Adipocyte (in vitro differentiated cells): Measurements from ENCODE around the gene HOXB8.

Experiments used
- DNase-seq: peaks from one replicate; pipeline ENCODE4 v3.0.0-alpha.2; 2015; ENCODE audit warnings: low read depth
- H3K27me3 ChIP-seq: replicated peaks from 2 replicates; pipeline ENCODE4 v1.7.0; 2013; ENCODE audit warnings: mild to moderate bottlenecking, low read length, moderate library complexity; ENCODE audit not compliant: control insufficient read depth, insufficient read depth
- H3K36me3 ChIP-seq: 2 replicates; pipeline ENCODE4 v1.7.0; 2013; ENCODE audit warnings: low read length, mild to moderate bottlenecking, moderate library complexity; ENCODE audit not compliant: control insufficient read depth, insufficient read depth, severe bottlenecking
- H3K4me1 ChIP-seq: 2 replicates; pipeline ENCODE4 v1.7.0; 2013; ENCODE audit warnings: mild to moderate bottlenecking, low read length, moderate library complexity; ENCODE audit not compliant: control insufficient read depth, insufficient read depth
- H3K4me3 ChIP-seq: 2 replicates; pipeline ENCODE4 v1.7.0; 2013; ENCODE audit warnings: mild to moderate bottlenecking, low read length, moderate library complexity
- H3K9ac ChIP-seq: 2 replicates; pipeline ENCODE4 v1.7.0; 2013; ENCODE audit warnings: mild to moderate bottlenecking, low read length, moderate library complexity
- H3K9me3 ChIP-seq: 2 replicates; pipeline ENCODE4 v1.7.0; 2013; ENCODE audit warnings: mild to moderate bottlenecking, low read length, moderate library complexity; ENCODE audit not compliant: control insufficient read depth

Gene HOXB8

DNA sequence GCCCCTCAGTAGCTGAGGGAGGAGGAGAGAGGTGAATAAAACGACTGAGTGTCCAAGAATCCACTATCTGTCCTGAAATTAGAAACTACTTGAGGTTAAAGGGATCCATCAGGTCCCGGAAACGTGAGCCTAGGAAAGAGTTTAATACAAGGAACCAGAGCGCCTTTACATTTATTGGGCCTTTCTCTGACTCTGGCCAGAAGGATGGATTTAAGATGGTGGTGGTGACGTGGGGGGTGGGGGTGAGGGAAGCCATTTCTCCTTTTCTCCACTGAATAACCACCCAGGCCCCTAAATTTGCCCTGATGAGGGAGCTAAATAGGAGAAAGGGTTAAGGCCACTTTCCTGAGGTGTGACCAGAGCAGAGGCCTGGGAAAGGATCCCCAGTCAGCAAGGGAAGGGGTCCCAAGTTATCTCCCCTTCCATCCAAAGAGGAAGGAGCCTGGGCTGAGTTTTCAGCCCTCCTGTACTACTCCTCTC, 12.1 kb upstream of the HOXB8 start:
- no peaks in the 10 kb centered on the region for H3K9me3 ChIP-seq
- H3K9ac ChIP-seq = no peak overlapping the region
- no peak for DNase-seq
- H3K27me3 ChIP-seq = peaks cover 83% of the 10 kb centered on the region
- H3K4me1 ChIP-seq = no peaks in the 10 kb centered on the region
- H3K36me3 ChIP-seq = no peaks in the 10 kb centered on the region
- H3K4me3 ChIP-seq = no peak overlapping the region

DNA sequence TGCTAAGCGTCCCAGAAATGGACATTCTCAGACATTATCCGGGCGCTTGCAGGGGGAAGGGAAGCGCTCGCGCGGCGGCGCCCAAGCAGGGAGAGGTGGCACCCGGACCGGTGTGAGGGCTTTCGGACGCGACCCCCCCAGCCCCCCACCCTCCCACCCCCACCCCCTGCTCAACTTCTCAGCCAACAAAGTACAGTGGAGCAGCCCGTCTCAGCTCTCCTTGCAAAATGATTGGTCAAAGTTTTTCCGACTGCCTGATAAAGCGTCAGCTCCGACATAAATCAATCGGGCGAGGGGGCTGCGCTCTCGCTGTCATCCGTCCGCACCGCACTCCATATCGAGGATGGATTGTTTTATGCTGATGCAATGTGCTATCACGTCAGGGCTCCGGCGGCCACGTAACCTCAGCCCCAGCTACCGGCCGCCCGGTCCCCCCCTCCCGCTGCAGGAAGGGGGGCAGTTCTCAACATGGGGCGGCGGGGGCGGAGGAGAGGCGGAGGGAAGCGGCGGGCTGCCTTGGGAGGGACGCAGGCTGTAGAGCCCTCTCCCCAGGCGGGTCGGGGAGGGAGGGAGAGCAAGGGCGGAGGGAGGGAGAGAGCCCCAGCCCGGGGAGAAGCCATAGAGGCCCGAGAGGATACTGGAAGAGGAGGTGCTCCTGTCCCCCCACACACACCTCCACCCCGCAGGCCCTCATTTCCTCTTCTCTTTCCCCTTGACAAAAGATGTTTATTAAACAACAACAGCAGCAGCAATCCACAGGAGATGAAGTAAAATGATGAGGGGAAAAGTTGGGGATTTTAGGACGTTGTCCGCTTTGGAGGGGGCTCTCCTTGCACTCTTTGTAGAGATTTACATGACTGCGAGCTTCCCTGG, 11.4 kb upstream of the HOXB8 start, which contains the start of gene HOXB9:
TSS of gene HOXB9 (minus strand) at position 114 of the 873 bp plus-strand sequence. CDS start at position 25, 89 bp downstream.
- Histone ChIP-seq H3K4me1 (no peaks in the 10 kb centered on the region), H3K4me3 (peak within 1 kb of the TSS; percentile 78), H3K9ac (peak within 1 kb of the TSS; percentile 66), H3K36me3 (no peaks in the 10 kb centered on the region), H3K9me3 (no peaks in the 10 kb centered on the region), H3K27me3 (peaks cover 83% of the 10 kb centered on the region)
- DNase-seq = no peak

DNA sequence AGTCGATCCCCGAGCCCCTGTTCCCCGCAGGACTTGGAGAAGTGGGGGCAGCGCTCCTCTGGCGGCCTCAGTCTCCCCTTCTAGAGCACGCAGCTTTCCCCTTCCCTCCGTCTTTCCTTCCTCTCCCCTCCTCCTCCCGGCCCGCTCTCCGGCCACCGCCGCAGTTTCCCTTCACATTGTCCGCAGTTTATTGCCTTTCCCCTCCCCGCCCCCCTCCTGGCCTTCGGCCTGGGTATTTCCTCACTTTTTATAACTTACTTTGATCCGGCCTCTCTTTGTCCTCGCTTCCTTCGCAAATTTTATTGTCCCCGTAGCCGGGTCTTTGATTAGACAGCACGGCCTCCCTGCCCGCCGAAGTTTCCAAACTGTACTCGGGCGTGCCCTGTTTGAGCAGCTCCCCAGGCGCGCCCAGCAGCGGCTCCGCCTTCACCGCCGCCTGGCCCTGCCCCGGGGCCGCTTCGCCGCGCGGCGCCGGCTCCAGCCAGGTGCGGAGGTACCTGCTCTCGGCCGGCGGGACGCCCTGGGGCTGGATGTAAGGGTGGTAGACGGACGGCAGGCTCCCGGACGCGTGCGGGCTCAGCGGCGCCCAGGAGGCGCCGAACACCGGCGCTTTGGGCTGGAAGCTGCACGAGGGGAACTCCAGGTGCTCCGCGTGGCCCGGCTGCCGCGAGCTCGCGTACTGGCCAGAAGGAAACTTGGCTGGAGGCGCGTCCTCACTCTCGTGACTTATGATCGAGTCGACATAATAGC, 10.6 kb upstream of the HOXB8 start:
- no peaks in the 10 kb centered on the region for H3K4me1 ChIP-seq
- no peaks in the 10 kb centered on the region for H3K36me3 ChIP-seq
- H3K27me3 ChIP-seq = peaks cover 83% of the 10 kb centered on the region
- H3K4me3 ChIP-seq = peak overlapping the region; percentile 78
- peak overlapping the region; percentile 66 for H3K9ac ChIP-seq
- no peaks in the 10 kb centered on the region for H3K9me3 ChIP-seq
- DNase-seq = peak; percentile 30

DNA sequence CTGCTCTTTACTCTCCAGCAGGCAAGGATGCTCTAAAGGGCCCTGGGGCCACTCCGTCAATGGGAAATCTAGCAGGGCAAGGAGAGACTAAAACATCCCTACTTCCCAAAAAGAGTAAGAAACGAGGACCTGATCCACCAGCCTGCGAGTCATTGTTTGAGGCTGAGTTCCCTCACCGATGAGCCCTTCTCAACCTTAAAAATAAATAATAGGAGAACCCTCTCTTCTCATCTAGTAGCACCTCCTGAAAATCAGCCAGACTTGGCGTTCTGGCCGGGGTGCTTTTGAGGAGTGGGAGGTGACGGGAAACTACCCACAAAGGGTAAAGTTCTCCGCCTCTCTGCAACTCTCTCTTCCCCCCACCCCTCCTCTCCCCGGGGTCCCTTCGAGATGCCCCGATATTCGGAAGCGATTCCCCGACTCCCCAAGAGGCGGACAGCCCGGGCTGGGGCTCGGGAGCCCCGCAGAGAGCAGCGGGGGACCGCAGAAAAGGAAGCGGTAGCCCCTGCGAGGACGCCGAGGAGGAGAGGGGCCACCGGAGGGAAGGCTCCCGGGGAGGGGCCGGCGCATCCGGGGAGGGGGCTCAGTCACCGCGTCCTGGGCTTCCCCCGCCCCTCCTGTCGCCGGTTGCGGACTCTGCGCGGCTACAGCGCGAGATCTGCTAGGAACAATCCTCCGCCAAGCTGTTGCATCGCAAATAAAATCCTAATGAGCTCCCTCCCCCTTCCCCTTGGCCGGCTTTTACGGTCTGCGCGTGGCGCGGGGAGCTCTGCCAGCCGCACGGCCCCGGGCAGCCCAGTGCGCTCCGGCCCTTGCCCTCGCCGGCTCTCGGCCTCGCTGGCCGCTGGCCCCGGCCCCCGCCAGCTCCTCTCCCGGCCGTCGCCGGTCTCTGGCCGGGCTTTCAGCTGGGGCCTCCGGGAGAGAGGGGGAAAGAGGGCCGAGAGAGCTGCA, 9.7 kb upstream of the HOXB8 start:
- Histone ChIP-seq H3K4me1 (no peaks in the 10 kb centered on the region), H3K27me3 (peaks cover 83% of the 10 kb centered on the region), H3K4me3 (peak overlapping the region; percentile 78), H3K9ac (peak overlapping the region; percentile 66), H3K9me3 (no peaks in the 10 kb centered on the region), H3K36me3 (no peaks in the 10 kb centered on the region)
- DNase-seq = peak; percentile 33

DNA sequence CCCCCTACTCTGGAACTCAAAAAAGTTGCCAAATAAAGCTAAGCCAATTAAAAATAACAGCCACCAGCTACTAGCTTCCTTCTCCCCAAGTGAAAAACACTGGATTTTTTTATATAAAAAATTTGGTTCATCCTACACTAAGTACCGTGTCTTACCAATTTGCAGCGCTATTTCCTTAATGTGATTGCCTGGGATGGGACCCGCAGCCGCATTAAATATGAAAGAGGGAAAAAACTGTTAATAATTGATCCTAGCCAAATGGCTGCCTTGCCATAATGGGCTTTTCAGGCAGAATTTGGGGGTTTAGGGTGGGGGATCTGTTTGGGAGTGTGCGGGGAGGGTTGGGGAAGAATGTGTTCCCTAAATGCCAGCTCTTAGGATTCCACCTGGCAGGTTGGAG, 9.0 kb upstream of the HOXB8 start:
- DNase-seq = no peak
- Histone ChIP-seq H3K4me1 (no peaks in the 10 kb centered on the region), H3K4me3 (no peak overlapping the region)

DNA sequence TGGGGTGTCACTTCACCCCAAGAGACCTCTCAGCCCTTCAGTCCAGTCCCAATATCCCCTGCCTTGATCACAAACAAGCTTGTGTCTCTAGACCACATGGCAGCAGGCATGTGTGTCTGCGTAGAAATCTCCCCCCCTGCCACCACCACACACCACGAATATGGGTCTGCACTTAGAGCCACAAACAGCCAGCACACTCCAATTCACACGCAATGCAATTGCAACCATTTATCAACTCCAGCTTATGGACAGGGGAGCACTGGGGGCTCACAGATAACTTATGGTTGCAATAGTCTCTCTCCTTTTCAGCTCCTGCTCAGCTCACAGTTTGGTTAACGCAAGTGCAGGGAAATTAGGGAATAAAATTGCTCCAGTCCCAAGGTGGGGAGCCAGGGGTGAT, 8.5 kb upstream of the HOXB8 start:
- peaks cover 76% of the 10 kb centered on the region for H3K27me3 ChIP-seq
- DNase-seq = no peak
- H3K9me3 ChIP-seq = no peaks in the 10 kb centered on the region
- H3K4me3 ChIP-seq = no peak overlapping the region
- H3K4me1 ChIP-seq = peaks cover 2% of the 10 kb centered on the region
- no peaks in the 10 kb centered on the region for H3K36me3 ChIP-seq
- H3K9ac ChIP-seq = no peak overlapping the region

More for the DNA sequence above, 9.0 kb upstream of the HOXB8 start:
- H3K27me3 ChIP-seq = peaks cover 81% of the 10 kb centered on the region
- H3K9me3 ChIP-seq = no peaks in the 10 kb centered on the region
- no peaks in the 10 kb centered on the region for H3K36me3 ChIP-seq
- H3K9ac ChIP-seq = no peak overlapping the region

DNA sequence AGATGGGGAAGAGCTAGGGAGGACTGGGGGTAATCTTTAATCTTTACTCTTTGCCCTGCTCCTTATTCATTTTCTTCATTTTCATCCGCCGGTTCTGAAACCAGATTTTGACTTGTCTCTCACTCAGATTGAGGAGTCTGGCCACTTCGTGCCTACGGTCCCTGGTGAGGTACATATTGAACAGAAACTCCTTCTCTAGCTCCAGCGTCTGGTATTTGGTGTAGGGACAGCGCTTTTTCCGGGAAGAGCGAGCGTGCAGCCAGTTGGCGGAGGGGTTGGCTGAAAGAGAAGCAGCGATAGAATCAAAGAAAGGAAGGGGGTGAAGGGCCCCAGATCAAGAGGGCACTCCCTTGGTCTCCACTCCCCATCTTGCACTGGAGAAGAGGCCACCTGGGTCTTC, 7.8 kb upstream of the HOXB8 start:
- no peak overlapping the region for H3K9ac ChIP-seq
- H3K4me1 ChIP-seq = peaks cover 7% of the 10 kb centered on the region
- peaks cover 74% of the 10 kb centered on the region for H3K27me3 ChIP-seq
- no peak for DNase-seq
- H3K9me3 ChIP-seq = no peaks in the 10 kb centered on the region
- H3K4me3 ChIP-seq = no peak overlapping the region
- H3K36me3 ChIP-seq = no peaks in the 10 kb centered on the region

DNA sequence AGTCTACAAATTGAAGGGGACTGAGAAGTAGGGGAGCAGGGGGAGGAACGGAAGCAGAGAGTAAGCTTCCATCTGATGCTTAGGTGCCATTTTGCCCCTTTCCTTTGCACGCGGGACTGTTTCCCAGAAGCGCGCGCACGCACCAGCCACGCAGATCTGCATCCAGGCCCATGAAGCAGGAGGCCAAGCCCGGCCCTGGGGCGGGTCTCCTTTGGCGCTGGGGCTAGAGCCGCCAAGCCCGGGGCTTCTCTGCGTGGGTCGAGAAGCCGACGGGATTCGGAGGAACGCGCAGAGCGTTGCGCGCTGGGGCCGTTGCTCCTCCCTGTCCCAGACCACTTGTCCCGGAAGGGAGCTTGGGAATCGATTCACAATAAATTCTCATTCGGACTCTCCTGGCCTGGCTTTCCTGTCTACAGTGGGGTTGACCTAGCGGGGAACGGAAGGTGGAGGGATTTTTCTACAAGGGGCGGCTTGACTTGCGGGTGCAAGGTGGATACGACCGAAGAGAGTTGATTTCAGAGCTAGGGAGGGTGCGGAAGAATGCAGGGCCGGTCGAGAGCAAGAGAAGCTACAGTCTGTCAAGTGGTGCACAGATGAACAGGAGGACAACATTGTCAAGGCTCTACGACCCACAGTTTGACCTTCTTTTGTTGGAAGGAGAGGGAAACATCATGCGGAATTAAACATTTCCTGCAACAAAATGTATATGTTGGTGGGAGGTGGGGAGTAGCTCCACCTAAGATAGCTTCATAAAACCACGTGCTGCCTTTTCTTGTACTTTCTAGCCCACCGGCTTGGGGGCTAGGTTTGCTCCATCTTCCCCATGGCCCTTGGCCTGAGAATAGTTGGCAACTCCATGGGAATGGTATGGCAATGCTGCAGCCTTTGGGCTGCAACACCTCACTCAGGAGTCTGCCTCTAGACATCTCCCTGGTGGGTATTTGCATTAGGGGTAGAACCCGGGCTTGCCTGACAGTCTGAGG, 6.6 kb upstream of the HOXB8 start:
- Histone ChIP-seq H3K27me3 (peaks cover 73% of the 10 kb centered on the region), H3K9me3 (no peaks in the 10 kb centered on the region), H3K36me3 (no peaks in the 10 kb centered on the region), H3K9ac (no peak overlapping the region), H3K4me1 (peaks cover 9% of the 10 kb centered on the region), H3K4me3 (no peak overlapping the region)
- no peak for DNase-seq

DNA sequence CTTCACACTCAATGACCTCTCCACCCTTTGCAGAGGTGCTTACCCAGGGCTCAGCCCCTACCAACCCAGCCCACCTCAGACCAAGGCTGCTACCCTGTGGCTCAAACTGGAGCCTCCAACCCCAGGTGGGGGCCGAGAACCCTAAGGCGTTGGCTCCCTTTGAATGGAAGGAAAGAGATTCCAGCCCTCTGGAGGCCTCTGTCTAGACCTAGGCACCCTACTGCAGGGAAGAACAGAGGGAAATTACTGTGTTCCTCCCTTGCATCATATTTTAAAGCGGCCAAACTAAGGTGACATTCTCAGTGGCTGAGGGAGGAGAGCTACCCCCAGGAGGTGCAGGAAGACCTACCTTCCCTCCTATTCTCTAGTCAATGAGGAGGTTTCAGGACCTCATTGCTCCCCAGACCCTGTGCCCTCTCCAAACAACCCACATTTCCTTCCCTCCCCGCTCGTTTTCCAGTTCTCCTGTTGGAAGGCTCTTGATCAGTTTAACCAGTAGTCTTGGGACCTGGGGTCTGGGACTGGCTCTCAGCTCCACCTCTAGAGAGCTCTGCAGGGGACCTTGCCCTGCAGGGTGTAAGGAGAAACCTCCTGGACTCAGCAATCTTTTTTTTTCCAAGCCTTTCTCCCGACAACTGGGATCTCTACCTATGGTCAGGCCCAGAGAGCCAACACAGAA, 5.5 kb upstream of the HOXB8 start:
- Histone ChIP-seq H3K36me3 (no peaks in the 10 kb centered on the region), H3K4me3 (no peak overlapping the region), H3K4me1 (peaks cover 9% of the 10 kb centered on the region), H3K27me3 (peaks cover 82% of the 10 kb centered on the region), H3K9me3 (no peaks in the 10 kb centered on the region), H3K9ac (no peak overlapping the region)
- DNase-seq = no peak
